GM18507 (cell line): ENCODE results near the gene MAMLD1.

Source experiments
- DNase-seq: peaks from one replicate; pipeline ENCODE4 v3.0.0; 2011; ENCODE audit warnings: low read depth; ENCODE audit not compliant: insufficient read length; ENCODE audit errors: extremely low spot score
- FAIRE-seq: peaks from 2 replicates; lab custom pipeline; 2011; peaks lifted over from hg19 to GRCh38; lab: Jason Lieb, UNC

The MAMLD1 gene

GRCh38 chrX:150514462-150514861, 151.3 kb downstream of the MAMLD1 start:
- FAIRE-seq (no peak), DNase-seq (no peak)

DNA sequence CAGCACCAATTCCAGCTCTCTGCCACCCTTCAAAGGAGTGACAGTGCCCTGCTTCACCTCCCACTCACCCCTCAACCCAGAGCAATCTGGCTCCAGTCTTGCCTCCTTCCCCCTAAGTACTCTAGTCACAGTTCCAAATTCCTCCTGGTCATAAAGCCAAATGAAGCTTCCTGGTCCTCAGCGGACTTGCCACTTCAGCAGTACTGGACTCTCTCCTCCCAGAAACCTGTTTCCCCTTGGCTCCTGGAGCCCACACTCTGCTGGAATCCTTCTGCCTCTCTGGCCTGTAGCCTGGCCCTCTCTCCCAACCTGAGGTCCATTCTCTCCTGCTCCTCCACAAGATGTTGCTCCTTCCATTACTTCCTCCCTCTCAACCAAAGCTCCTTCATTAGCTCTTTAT, 152.7 kb downstream of the MAMLD1 start:
- FAIRE-seq (no peak), DNase-seq (no peak)

DNA sequence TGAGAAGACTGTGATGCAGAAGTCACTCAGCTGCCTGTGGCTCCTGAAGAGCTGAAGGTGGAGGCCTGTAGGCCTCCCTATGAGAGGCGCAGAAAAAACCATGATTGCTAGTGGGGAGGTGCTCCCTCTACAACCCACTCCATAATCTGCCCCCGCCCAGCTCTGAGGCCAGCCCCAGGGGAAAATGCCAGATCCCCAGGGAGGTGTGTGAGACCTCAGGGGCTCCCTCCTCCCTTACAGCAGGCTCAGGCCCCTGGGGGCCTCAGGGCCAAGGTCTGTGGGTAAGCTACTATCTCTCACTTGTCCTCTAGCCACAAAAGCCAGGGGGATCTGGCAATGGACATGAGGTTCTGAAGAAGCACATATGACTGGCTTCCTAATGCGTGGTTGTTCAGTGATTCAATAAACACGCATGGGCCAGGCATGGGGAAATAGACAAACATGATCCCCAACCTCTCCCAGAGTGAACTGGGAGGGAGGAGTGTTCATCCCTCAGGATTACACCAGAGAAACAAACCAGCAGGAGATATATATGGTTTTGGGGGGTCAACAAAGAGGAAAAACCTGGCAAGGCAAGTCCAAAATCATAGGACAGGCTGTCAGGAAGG, 154.3 kb downstream of the MAMLD1 start:
- no peak for FAIRE-seq
- DNase-seq, result no peak

DNA sequence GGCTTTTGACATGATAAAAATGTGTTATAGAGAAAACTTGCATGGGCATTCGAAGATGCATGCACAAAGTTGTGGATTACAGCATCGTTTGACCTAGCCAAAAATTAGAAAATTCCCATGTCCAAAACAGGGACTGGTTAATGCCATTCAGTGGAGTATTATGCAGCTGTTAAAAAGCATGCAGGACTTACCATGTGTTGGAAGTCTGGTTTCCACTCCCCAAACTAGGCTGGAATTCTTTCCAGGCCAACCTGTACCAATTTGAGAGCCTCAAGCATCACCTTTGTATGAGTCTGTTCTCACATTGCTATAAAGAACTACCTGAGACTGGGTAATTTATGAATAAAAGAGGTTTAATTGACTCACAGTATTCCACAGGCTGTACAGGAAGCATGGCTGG, 159.4 kb downstream of the MAMLD1 start:
- DNase-seq (no peak), FAIRE-seq (no peak)

GRCh38 chrX:150525061-150525919, 162.2 kb downstream of the MAMLD1 start:
- DNase-seq (no peak), FAIRE-seq (no peak)

GRCh38 chrX:150526692-150527091, 163.6 kb downstream of the MAMLD1 start:
- DNase-seq, result no peak
- no peak for FAIRE-seq

DNA sequence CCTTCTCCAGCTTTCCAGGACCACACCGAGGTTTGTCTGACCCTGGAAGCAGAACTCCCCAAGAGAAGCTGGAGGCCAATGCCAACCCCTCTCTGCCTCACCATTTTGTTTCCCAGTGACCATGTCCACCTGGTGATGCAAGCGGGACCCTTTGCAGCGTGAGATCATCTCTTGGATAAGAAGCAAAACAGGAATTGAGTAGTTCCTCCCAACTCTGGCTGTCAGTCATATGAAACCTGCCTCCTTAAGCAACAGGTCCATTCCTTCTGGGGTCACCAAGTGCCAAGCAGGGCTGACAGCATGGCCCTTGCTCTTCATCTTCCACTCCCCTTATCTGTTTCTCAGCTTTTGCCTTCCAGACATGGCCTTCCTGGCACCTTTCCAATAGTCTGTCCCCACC, 164.0 kb downstream of the MAMLD1 start:
- DNase-seq (no peak), FAIRE-seq (no peak)

GRCh38 chrX:150529587-150529986, 166.5 kb downstream of the MAMLD1 start:
- no peak for FAIRE-seq
- no peak for DNase-seq

- FAIRE-seq, result no peak
- DNase-seq, result no peak
Measured at GRCh38 chrX:150530821-150531220, 167.7 kb downstream of the MAMLD1 start.

DNA sequence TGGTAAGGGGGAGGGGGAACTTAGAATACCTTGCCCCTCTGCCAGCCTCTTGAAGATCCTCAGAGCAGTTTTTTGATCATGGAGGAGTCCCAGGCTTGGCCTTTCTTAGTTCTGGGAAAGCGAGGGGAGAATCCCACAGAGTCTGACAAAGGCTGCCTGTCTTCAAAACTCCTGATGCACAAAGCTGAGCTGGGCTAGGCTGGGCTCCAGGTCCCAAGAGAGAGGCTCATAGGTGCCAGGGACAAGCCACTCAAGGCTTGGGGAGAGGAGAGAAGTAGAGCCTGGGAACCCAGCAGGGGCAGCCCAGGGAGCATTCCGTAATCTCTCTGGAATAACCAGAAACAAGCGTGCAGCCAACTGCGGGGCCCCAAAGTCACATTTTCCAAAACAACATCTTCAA, 168.3 kb downstream of the MAMLD1 start:
- no peak for DNase-seq
- no peak for FAIRE-seq

DNA sequence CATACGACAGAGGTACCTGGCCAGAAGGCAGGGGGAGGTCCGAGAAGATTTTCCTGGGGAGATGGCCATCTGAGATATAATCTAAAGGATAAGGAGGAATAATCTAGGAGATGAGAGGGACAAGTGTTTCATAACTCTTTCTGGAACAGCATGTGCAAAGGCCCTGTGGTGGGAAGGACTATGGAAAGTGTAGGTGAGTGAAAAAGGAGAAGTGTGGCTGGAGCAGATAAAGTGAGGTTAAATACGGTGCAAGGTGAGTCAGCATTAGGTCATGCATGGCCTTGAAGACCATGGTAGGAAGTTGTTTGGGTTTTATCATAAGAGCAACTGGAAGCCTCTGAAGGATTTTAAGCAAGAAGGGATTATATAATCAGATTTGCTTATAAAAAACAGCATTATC, 170.7 kb downstream of the MAMLD1 start:
- DNase-seq, result no peak

DNA sequence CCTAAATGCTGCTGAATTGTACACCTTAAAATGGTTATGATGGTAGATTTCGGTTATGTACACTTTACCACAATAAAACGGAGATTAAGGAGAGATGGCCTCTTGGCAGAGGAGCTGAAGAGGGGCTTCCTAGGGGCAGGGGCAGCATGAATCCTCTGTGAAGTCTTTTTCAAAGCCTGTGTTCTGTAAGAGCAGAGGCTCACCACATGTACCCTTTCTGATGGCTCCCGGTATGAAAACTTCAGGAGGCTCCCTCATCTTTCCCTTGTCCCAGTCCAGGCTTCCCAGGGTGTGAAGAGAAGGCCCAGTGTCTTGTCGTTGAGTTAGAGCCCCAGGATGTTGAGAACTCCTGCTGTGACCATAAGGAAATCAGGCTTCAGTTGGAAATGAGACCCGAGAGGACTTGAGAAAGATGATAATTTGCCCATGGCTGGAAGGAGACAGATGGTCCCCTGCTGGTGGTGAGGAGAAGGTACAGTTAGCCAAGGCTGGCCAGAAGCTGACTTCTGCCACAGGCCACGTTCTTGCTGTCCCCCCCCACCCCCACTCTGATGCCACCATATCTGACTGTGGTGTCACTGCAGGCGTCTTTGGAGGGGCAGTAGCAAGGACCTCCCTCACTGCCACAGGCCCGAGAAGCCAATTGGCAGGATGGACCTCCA, 173.5 kb downstream of the MAMLD1 start:
- no peak for DNase-seq
- FAIRE-seq, result peak; percentile 18

More for the DNA sequence above, 170.7 kb downstream of the MAMLD1 start:
- FAIRE-seq, result no peak

DNA sequence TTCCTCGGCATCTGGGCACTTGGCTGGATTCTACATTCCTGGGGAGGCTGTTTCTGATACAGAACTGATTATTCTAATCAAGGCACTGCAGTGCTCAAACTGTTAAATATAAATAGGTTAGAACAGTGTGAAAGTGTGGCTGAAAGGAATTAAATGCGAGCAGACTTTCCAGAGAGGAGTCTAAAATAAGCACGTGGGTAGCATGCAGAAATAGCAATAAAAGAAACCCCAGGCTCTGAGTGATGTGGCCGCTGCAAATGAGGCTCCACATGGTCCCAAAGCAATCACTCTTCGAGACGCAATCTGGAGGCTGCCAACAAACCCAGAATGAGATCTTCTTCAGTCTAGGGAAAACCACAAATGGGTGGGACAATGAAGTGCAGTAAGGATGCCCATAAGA, 174.7 kb downstream of the MAMLD1 start:
- FAIRE-seq, result no peak
- no peak for DNase-seq

GRCh38 chrX:150540965-150541364, 177.8 kb downstream of the MAMLD1 start:
- FAIRE-seq (no peak), DNase-seq (no peak)

DNA sequence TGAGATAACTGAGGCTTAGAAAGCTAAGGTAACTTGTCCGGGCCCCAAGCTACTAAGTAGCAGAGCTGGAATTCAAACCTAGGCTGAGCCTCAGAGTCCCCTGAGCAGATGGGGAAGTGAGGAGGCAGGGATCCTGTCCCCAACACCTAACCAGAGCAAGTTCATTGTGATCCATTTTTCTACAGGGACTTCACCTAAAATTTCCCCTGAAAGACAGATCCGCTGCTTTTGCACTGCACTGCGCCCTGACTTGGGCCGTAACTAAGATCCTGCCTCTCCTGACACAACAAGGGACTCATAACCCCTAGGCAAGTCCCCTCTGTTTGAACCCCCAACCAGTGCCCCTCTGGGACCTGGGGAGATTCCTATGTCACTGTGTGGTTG, 179.7 kb downstream of the MAMLD1 start:
- FAIRE-seq, result no peak
- DNase-seq, result no peak

DNA sequence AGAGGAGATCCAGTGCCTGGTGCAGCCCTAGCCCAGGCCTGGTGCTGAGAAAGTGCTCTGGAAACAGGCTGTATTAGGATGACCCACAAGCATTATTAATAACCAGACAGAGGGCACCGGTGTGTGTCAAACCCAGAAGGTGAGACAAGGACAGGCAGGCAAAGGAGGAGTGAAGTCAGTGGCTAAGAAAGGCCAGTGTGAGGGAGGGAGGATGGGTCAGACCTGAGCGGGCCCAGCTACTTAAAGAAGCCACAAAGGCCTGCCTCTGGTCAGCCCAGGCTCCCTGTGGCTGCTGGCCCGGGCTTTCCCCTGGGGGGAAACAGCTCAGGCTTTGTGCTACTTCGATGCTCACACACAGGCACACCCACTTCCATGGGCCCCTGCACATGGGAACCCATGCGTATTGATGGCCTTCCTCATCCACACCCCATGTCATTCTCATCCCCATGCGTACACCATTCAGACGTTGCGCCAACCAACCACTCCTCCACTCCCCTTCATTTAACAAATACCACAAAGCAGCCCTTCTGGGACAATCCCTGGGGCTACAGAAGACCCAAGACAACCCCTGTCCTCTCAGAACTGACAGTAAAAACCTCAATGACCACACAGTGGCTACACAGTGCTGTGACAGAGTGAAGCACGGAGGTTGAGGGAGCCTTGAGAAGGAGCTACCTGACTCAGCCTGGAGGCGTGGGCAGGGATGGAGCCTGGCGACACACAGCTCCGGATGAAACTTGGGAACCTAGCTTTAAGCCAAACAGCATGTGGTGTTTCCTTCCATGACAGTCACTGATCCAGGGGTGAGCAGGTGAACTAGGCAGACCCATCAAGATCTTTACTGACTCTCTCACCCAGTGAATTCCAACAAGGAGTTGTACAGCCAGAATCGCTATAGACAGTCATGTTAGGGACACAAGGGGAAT, 180.4 kb downstream of the MAMLD1 start:
- FAIRE-seq (peak; percentile 89), DNase-seq (no peak)

- peak; percentile 62 for FAIRE-seq
Measured at GRCh38 chrX:150544222-150544787, 181.2 kb downstream of the MAMLD1 start.

GRCh38 chrX:150544835-150545770, 182.0 kb downstream of the MAMLD1 start:
- no peak for DNase-seq
- FAIRE-seq, result no peak

More at GRCh38 chrX:150544222-150544787, 181.2 kb downstream of the MAMLD1 start:
- no peak for DNase-seq
